DND-41 (cell line): Measurements from ENCODE around the gene TAF11.
"Not testable (repeated sequence)": the region's sequence is repeated elsewhere in the genome, so short reads cannot be mapped to it uniquely, and the experiment has no call there.

Experiments
- ATAC-seq: fragments of 200-7000 bp; cut with Tn5 transposase; 3 replicates; pipeline ENCODE4 v1.9.1; 2021; ENCODE audit warnings: low read depth; ENCODE audit not compliant: insufficient read depth
- DNase-seq: peaks from one replicate; pipeline ENCODE4 v3.0.0-alpha.2; 2020
- H2AFZ ChIP-seq: 2 replicates; pipeline ENCODE4 v1.6.0; 2012; ENCODE audit warnings: low read depth, low read length
- H3K27ac ChIP-seq: 2 replicates; pipeline ENCODE4 v1.5.1; 2012; ENCODE audit warnings: low read length, inconsistent platforms
- H3K27me3 ChIP-seq: fragments of 200-600 bp; sonication (generic); 2 replicates; pipeline ENCODE4 v1.6.0; 2012; ENCODE audit warnings: low read length, mild to moderate bottlenecking, inconsistent platforms; ENCODE audit not compliant: insufficient read depth, poor library complexity
- H3K36me3 ChIP-seq: 2 replicates; pipeline ENCODE4 v1.5.1; 2012; ENCODE audit warnings: low read length, inconsistent platforms; ENCODE audit not compliant: insufficient read depth
- H3K4me1 ChIP-seq: 2 replicates; pipeline ENCODE4 v1.5.1; 2012; ENCODE audit warnings: mild to moderate bottlenecking, low read length; ENCODE audit not compliant: insufficient read depth
- H3K4me2 ChIP-seq: 2 replicates; pipeline ENCODE4 v1.6.0; 2012; ENCODE audit warnings: mild to moderate bottlenecking, moderate library complexity, low read length, inconsistent platforms; ENCODE audit not compliant: insufficient read depth
- H3K4me3 ChIP-seq, 2 experiments: fragments of 200-600 bp in 1 of 2; shearing (Covaris generic) in 1 of 2; 2 replicates each; pipeline ENCODE4 v1.5.1; 2012 to 2016; ENCODE audit warnings: inconsistent platforms in 2 of 2, low read length in 2 of 2, mild to moderate bottlenecking in 2 of 2, low read depth in 1 of 2, moderate library complexity in 1 of 2
- H3K79me2 ChIP-seq: 2 replicates; pipeline ENCODE4 v1.6.0; 2012; ENCODE audit warnings: low read length, inconsistent platforms; ENCODE audit not compliant: insufficient read depth
- H3K9ac ChIP-seq: 2 replicates; pipeline ENCODE4 v1.6.0; 2012; ENCODE audit warnings: low read depth, mild to moderate bottlenecking, inconsistent platforms, low read length, moderate library complexity
- H3K9me3 ChIP-seq: 2 replicates; pipeline ENCODE4 v1.5.1; 2012; ENCODE audit warnings: low read length, moderate library complexity, mild to moderate bottlenecking, inconsistent platforms; ENCODE audit not compliant: insufficient read depth, severe bottlenecking
- H4K20me1 ChIP-seq: 2 replicates; pipeline ENCODE4 v1.6.0; 2012; ENCODE audit warnings: low read length; ENCODE audit not compliant: insufficient read depth
- EZH2 ChIP-seq: IDR thresholded peaks from 3 replicates; pipeline ENCODE4 v1.6.1; 2012; ENCODE audit warnings: borderline replicate concordance, low read depth, mild to moderate bottlenecking, moderate library complexity, low read length, inconsistent platforms; ENCODE audit not compliant: severe bottlenecking
- TF ChIP-seq, protein P1 (sequence below): IDR thresholded peaks from 2 replicates; pipeline ENCODE4 v1.5.1; 2012; ENCODE audit warnings: borderline replicate concordance, low read length, moderate library complexity, mild to moderate bottlenecking; ENCODE audit not compliant: poor library complexity, severe bottlenecking; ENCODE audit errors: extremely low read depth

TAF11 gene

DNA sequence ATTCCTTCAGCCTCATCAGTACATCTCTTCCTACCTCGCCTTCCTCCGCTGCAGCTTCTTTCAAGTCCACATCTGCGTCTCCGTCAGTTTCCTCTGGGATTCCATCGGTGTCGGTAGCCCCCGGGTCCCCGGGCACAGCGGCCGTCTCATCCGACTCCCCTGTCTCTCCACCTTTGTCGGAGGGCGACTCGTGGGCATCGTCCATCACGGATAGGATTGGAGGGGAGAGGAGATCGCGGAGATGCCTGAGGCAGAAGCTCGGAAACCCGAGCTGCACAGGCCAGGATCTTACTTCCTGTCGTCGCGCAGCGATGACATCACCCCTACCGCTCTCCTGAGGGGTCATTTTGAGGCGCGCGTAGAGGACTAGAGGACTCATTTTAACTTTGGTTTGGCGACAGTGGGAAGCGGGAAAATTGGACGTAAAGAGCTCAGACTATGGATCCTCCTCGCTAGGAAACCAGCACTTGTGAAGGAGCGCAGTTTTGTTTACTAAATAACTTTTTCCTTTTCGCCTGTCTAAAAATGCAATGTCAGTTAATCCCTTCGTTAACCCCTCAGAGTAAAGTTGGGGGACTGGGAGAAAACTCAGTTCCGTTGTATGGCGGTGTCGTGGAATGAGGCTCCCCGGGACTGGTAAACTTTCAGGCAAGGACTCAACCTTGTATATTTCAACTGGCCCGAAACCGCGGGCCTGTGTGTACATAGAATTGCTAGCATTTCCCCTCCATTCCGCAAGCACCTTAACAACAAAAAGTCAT, at the start of gene TAF11:
TAF11 (minus strand) TSS at position 290 of the 761 bp plus-strand sequence; CDS start at position 205, 85 bp downstream.
- DNase-seq (peak; percentile 92), ATAC-seq (peak; percentile 88)
- Histone ChIP-seq H3K4me2 (peak within 1 kb of the TSS; percentile 94), H3K9me3 (no peaks in the 10 kb centered on the region), H3K27me3 (no peaks in the 10 kb centered on the region), H2AFZ (peak within 1 kb of the TSS; percentile 93), H3K36me3 (peaks cover 9% of the 10 kb centered on the region), H3K79me2 (peaks cover 65% of the 10 kb centered on the region), H3K27ac (peak within 1 kb of the TSS; percentile 76), H3K9ac (peak within 1 kb of the TSS; percentile 80), H3K4me3 (peak within 1 kb of the TSS; percentile 85 to 86), H3K4me1 (peaks cover 46% of the 10 kb centered on the region), H4K20me1 (peaks cover 4% of the 10 kb centered on the region; the same call in 1 of the 2 replicates)
- TF ChIP-seq, protein P1, sequence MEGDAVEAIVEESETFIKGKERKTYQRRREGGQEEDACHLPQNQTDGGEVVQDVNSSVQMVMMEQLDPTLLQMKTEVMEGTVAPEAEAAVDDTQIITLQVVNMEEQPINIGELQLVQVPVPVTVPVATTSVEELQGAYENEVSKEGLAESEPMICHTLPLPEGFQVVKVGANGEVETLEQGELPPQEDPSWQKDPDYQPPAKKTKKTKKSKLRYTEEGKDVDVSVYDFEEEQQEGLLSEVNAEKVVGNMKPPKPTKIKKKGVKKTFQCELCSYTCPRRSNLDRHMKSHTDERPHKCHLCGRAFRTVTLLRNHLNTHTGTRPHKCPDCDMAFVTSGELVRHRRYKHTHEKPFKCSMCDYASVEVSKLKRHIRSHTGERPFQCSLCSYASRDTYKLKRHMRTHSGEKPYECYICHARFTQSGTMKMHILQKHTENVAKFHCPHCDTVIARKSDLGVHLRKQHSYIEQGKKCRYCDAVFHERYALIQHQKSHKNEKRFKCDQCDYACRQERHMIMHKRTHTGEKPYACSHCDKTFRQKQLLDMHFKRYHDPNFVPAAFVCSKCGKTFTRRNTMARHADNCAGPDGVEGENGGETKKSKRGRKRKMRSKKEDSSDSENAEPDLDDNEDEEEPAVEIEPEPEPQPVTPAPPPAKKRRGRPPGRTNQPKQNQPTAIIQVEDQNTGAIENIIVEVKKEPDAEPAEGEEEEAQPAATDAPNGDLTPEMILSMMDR: no peak
- no peak for TF ChIP-seq EZH2

DNA sequence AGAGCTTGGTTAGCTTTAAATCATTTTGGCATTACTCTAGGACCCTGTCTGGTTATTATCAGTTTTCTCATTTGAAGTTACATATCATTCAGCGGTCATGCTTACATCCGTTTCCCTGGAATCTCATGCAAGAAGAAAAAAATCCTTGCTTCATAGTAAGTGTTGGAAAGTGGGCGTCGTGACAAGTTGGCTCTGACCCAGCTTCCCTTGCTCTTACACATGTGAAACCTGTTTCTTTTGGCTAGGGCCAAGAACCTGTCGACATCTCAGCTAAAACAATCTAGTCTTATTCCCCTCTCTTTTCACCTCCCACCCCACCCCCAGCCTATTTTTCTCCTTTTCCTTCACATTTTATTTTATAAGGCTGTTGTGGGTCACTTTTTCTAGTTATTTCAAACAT, 46.7 kb upstream of the TAF11 start:
- no peaks in the 10 kb centered on the region; the same call in 1 of the 2 replicates for H3K79me2 ChIP-seq
- H3K4me1 ChIP-seq: peaks cover 2% of the 10 kb centered on the region; the same call in 1 of the 2 replicates
- H3K9me3 ChIP-seq: no peaks in the 10 kb centered on the region
- H3K4me3 ChIP-seq: no peak overlapping the region
- H3K27ac ChIP-seq: no peak overlapping the region
- no peak for DNase-seq
- H4K20me1 ChIP-seq: peaks cover 4% of the 10 kb centered on the region; the same call in 1 of the 2 replicates
- ATAC-seq: no peak
- no peak overlapping the region for H3K9ac ChIP-seq
- H3K36me3 ChIP-seq: no peaks in the 10 kb centered on the region
- TF ChIP-seq, protein P1: no peak
- no peak for TF ChIP-seq EZH2
- H3K4me2 ChIP-seq: no peak overlapping the region
- no peak overlapping the region for H2AFZ ChIP-seq
- H3K27me3 ChIP-seq: no peaks in the 10 kb centered on the region

DNA sequence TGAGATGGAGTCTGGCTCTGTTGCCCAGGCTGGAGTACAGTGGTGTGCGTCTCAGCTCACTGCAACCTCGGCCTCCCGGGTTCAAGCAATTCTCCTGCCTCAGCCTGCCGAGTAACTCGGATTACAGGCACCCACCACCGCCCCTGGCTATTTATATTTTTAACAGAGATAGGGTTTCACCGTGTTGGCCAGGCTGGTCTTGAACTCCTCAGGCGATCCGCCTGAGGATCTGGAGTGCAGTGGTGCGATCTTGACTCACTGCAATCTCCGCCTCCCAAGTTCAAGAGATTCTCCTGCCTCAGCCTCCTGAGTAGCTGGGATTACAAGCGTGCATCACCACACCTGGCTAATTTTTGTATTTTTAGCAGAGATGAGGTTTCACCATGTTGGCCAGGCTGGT, 44.4 kb upstream of the TAF11 start:
- not testable (repeated sequence) for H3K27ac ChIP-seq, DNase-seq, H3K36me3 ChIP-seq, H3K9ac ChIP-seq, H3K4me1 ChIP-seq, H3K4me3 ChIP-seq, H3K27me3 ChIP-seq, H2AFZ ChIP-seq, H3K79me2 ChIP-seq, H3K4me2 ChIP-seq, H3K9me3 ChIP-seq, ATAC-seq
- H4K20me1 ChIP-seq: peaks cover 13% of the 10 kb centered on the region; the same call in 1 of the 2 replicates

GRCh38 chr6:34930221-34930620, 42.4 kb upstream of the TAF11 start:
- Histone ChIP-seq H2AFZ (no peak overlapping the region), H3K4me2 (no peak overlapping the region), H3K9me3 (no peaks in the 10 kb centered on the region), H3K36me3 (no peaks in the 10 kb centered on the region), H3K4me3 (no peak overlapping the region), H3K4me1 (no peaks in the 10 kb centered on the region), H3K27me3 (no peaks in the 10 kb centered on the region), H4K20me1 (peaks cover 20% of the 10 kb centered on the region; the same call in 1 of the 2 replicates), H3K9ac (no peak overlapping the region), H3K27ac (no peak overlapping the region), H3K79me2 (no peaks in the 10 kb centered on the region; the same call in 1 of the 2 replicates)
- no peak for ATAC-seq
- DNase-seq: no peak
- no peak for TF ChIP-seq EZH2
- TF ChIP-seq, protein P1: no peak
